Sciatic nerve (tissue), 2 donors: ENCODE measurements around the gene EPAS1. TPM values are rescaled to one million over a fixed set of nuclear protein-coding genes. Genes with fewer than 3 reads are reported as not detected.
A peak's percentile ranks its signal among the peaks of the same experiment; 100 is the strongest.

Source experiments
- ATAC-seq: fragments of 200-7000 bp; cut with Tn5 transposase; one replicate; pipeline ENCODE4 v1.9.1; 2020; ENCODE audit warnings: mild to moderate bottlenecking, moderate library complexity
- DNase-seq: peaks from one replicate; pipeline ENCODE4 v3.0.0-alpha.2; 2020; ENCODE audit warnings: low spot score
- intact Hi-C: fragments of 100-400 bp; cut with DNase I; formaldehyde crosslinking; loops from one replicate; pipeline ENCODE4 v1.14.2; 2022
- total RNA-seq: library from RNA; stranded (reverse); fragmentation: NEBNext Ultra II Directional; extraction: Animal tissue kit (Norgen Biotek cat#: 25700); gene quantifications from one replicate; pipeline ENCODE4 v1.2.1, GENCODE V29; 2021
- donor health status: DM: no; HTN: no; CAD: no.
- donor health status: DM: no; HTN: no; CAD: no.

EPAS1 gene
- total RNA-seq, 1 donor from 2014 or later, result 270 TPM

DNA sequence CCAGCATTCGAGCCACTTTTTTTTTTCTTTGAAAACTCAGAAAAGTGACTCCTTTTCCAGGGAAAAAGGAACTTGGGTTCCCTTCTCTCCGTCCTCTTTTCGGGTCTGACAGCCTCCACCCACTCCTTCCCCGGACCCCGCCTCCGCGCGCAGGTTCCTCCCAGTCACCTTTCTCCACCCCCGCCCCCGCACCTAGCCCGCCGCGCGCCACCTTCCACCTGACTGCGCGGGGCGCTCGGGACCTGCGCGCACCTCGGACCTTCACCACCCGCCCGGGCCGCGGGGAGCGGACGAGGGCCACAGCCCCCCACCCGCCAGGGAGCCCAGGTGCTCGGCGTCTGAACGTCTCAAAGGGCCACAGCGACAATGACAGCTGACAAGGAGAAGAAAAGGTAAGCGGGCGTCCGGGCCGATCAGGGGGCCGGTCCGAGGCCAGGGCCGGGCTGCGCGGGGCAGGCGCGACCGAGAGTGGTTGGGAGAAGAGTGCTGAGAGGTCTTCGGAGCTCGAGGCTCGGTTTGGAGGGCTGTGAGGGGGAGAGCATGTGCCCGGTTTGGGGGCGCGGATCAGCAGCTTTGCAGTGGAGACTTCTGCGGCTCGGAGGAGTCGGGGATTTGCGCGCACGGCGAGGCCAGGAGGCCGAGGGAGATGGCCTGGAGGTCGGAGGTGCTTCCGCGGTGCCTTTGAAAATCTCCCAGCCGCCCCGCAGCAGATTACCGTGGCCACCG is 502 bp downstream of the EPAS1 start:
- DNase-seq (peak; percentile 84), ATAC-seq (peak; percentile 19)
- intact Hi-C loops, result loop anchor here (5.0 kb wide), 1 partner anchor 40 kb away; no protein-coding TSS in a partner anchor

GRCh38 chr2:46298272-46298521 is 990 bp downstream of the EPAS1 start:
- peak; percentile 0 for ATAC-seq
- no peak for DNase-seq
- intact Hi-C loops, result loop anchor here (5.0 kb wide), 1 partner anchor 39 kb away; no protein-coding TSS in a partner anchor

DNA sequence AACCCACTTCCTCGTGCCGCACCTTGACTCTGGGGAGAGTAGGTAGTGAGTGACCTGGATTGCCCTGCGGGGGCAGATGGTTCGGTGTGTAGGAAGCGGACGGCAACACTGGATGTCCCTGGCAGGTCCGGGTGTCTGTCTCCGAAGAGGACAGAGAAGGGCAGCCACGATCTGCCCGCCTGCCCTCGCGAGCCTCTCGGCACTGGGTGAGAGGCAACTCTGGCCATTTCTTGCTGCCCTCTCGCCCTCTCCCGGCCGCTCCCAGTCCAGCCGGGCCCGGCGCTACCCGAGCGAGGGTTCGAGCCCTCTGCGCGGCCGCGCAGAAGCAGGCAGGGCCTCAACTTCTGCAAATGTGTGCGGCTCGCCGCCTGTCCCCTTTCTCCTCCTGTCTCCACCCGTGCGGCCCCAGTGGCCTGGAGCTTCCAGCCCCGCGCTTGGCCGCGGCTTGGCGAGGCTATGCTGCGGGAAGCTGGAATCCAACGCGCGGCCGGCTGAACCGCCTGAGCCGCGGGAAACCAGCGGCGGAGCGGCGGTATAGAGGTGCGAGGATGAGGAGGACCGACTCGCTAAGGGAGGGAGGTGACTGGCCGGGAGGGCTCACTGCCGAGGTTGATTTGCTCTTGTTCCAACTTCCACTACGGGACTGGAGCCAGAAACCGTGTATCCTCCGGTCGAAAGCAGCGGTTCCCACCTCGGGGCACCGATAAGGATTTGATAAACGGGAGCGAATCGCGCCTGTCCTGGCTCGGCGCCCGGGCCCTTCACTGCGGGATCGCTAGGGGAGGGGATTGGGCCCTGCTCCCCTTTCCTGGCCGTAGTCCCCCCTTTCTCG is 1.5 kb downstream of the EPAS1 start:
- intact Hi-C loops, result loop anchor here (5.0 kb wide), 1 partner anchor 39 kb away; no protein-coding TSS in a partner anchor
- DNase-seq, result peak; percentile 81
- ATAC-seq, result peak; percentile 44

- intact Hi-C loops, result loop anchor here (5.0 kb wide), 1 partner anchor 38 kb away; no protein-coding TSS in a partner anchor
- DNase-seq (peak; percentile 73), ATAC-seq (peak; percentile 41)
Observed at GRCh38 chr2:46299365-46300263, 2.4 kb downstream of the EPAS1 start.

DNA sequence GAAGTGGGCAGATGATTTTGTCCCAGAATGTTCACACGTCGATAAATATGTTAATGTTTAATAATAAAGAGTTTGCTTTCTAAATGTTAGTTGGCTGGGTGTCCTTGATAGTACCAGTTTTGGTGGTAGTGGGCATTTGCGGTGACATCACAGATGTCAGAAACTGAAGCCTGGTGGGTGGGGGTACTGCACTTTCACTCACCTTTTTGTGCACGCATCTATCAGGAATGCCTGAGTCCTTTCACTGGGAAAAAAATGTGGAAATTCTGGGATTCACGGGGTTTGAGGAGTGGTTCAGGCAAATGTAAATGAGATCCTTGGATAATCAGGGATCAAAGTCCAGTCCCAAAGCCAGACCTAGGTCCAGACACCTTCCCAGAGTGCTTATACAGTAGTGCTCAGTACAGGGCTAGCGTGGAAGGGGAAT is 3.2 kb downstream of the EPAS1 start:
- intact Hi-C loops, result no loop called here
- ATAC-seq, result no peak

DNA sequence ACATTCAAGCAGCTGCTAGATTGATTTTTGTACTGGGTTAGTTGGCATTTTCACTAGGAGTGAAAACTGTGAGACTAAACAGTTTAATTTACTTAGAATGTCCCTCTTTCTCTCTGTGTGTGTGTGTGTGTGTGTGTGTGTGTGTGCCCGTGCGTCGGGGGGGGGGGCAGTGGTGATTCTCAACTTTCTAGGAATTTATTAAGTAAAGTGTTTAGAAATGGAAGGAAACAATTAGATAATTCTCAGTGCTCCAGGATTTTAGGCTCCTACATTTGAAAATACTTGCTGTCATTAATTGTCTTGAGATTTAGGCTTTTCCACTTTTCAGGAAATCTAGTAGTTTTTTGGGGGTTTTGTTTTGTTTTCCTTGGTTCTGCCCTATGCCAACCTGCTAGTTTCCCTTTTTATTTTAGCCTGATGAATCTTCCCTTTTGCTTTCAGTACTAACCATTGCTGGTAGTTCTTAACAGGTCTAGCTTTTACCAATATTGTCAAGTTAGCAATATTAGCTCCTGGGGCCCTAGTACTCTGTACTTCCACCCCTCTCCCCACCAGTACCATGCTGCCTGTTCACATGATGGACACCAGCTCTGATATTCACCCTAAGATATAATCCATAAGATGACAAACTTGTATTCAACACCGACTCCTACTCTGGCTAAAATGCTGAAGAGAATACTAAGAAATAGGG is 4.9 kb downstream of the EPAS1 start:
- ATAC-seq (no peak), DNase-seq (no peak)
- intact Hi-C loops, result no loop called here

More for the DNA sequence above, 3.2 kb downstream of the EPAS1 start:
- DNase-seq, result no peak

DNA sequence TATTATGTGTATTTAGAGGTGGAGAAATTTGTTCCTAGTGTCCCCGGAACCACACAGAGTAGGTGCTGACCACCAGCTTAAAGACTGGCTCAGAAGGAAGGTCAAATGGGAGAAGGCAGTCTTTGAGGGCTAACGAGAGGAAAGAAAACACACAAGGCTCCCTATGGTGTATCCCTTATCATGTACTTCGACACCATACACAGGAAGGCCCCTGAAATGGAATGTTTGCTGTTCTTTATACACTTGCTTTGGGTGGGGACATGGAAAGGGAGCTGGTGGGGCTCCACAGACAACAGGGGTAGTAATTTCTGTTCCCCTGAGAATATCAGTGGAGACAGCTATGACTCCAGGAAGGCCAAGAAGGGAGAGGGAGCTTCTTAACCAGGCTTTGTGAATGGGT is 6.0 kb downstream of the EPAS1 start:
- ATAC-seq, result no peak
- no peak for DNase-seq
- intact Hi-C loops, result no loop called here

- ATAC-seq (no peak), DNase-seq (no peak)
- intact Hi-C loops, result no loop called here
Observed at GRCh38 chr2:46303822-46304221, 6.6 kb downstream of the EPAS1 start.

DNA sequence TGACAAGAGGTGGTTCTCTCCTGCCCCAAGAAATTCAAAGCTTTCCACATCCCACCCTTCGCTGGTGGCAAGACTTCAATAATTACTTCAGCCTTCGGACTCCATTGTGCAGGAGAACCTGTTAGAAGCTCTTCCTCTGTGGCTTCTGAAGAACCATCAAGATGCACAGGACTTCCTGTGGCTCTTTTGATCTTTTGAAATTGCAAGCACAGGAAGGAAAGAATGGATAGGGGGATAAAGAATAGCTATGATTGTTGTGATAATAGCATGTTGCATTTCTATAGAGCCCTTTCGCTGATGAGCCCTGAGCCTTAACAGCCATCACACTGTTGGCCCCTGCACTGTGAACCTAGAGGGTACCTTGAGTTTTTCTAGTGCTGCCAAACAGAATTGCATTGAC is 7.4 kb downstream of the EPAS1 start:
- ATAC-seq (no peak), DNase-seq (no peak)
- intact Hi-C loops, result no loop called here

DNA sequence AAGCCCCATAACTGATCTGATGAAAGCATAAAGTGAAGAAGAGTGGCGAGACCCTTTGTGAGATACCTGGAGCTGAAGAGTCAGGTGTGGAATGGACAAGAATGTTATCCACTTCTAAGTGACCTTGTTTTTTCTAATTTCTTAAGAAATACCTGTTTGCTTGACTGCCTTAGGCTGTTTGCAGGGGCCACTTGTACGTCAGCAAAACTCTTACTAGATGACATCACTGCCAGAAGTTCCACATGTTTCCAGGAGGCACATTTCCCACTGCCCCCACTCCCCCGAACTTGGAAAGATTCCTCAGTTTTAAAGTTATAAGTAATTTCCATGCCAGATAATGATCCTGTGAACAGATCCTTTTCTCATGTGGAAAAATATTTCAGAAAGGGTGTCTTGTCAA is 8.0 kb downstream of the EPAS1 start:
- DNase-seq (no peak), ATAC-seq (no peak)
- intact Hi-C loops, result no loop called here

DNA sequence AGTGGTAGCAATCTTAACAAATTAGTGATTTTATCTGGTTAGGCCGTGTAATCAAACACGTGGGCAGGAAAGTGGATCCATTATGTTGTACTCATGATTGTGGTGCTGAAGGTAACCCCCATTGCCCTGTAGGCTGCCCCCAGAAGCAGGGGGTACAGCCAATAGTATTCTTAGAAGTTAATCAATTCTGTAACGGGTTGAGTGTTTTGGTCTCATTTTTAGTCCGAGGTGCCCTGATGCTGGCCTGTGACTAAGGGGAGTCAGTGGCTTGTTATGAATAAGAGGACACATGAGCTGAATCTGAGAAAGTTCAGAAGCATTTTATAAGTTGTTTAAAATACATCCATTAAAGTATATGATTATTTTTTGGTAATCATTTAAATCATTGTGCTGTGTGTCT is 8.6 kb downstream of the EPAS1 start:
- DNase-seq, result no peak
- intact Hi-C loops, result no loop called here
- ATAC-seq, result no peak

GRCh38 chr2:46306330-46306751 is 9.1 kb downstream of the EPAS1 start:
- no peak for DNase-seq
- intact Hi-C loops, result no loop called here
- ATAC-seq, result no peak

GRCh38 chr2:46306988-46307655 is 9.9 kb downstream of the EPAS1 start:
- no peak for DNase-seq
- no peak for ATAC-seq
- intact Hi-C loops, result no loop called here

DNA sequence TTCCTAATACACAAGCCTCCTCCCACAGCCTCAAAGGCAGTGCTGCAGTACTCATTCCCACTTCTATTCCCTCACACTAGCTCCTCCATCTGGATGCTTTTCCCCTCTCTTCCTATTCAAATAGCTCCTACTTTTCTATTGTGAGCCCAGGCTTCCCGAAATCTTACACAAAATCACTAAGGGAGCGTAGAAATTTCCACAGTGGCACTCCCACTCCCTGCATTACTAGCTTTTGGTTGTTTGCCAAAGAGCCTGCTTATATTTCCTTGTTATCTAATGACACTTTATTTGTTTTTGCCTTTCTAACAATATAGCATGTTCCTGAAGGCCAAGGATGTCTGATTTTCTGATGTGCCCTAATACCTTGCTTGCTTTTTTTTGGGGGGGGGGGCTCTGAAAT is 10.9 kb downstream of the EPAS1 start:
- ATAC-seq, result peak; percentile 11
- DNase-seq, result no peak
- intact Hi-C loops, result no loop called here

DNA sequence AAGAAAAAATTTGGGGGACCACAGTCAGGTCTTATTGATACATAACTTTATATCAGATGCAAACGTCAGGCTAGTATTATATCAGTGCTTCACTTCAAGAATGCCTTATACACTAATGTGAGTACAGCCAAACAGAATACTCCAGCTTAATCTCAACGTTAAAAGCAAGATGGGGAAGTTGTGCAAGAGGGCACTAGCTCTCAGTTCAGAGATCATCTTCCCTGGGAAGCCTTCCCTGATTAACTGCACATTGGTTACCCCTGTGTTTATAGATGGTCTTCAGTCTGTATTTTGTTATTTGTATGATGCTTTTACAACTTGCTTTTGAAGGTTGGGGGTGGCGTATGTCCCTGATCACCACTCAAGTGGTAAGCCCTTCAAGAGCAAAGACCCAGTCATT is 11.4 kb downstream of the EPAS1 start:
- ATAC-seq, result no peak
- DNase-seq, result no peak
- intact Hi-C loops, result no loop called here

- ATAC-seq (no peak), DNase-seq (no peak)
- intact Hi-C loops, result no loop called here
Observed at GRCh38 chr2:46309052-46309953, 12.1 kb downstream of the EPAS1 start.

- intact Hi-C loops, result no loop called here
- DNase-seq, result no peak
- ATAC-seq, result no peak
Observed at GRCh38 chr2:46310446-46310845, 13.2 kb downstream of the EPAS1 start.
